Activated CD4-positive, alpha-beta T cell treated with anti-CD3 and anti-CD28 coated beads, Interleukin-10, Interleukin-2, amounts not matched to agents 100 ng/mL and 50 ng/mL, durations not matched to agents 16 hours and 8 hours (primary cell): ENCODE data around the gene TENT4A.
A peak's percentile ranks its signal among the peaks of the same experiment; 100 is the strongest.

ENCODE experiments used
- DNase-seq: peaks from one replicate; pipeline ENCODE4 v3.0.0-alpha.2; 2020

Gene TENT4A

DNA sequence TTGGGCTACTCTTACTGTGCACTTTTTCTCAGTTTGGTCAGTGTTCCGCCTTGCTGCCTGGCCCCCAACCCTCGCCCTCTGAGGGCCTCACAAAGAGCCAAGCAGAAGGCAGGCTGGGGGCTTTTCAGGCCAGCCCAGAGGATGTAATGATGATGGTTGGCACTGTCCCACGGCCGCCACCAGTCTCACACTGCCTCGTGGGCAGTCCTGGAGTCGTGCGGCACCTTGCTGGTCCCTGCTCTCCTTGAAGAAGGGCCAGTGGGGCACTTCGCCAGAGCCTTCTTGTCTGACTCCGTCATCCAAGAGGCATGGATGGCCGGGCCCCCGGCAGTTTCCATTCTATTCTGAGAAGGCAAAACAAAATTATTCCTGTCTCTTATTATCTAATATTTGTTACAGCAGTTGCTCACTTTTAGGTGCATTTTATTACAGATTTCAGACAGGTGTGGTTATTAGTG lies 21.0 kb downstream of the TENT4A start:
- DNase-seq, result no peak

DNA sequence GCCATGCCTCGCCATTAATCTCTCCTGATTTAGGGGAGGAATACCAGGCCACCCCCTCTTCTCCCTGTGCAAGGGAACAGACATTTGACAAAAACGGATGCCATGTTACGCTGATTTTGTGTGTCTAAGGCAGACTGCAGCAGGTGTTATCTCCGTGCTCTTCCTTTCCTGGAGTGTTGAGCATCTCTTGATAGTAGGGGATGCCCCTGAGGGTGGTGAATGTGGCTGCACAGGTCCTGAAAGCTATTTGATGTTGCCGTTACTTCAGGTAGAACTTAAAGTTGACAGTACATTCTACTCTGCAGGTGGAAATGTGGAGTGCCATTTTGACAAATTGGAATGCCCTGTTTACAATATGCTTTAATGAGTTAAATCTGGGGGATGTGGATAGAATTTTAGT lies 21.5 kb downstream of the TENT4A start:
- DNase-seq, result no peak

DNA sequence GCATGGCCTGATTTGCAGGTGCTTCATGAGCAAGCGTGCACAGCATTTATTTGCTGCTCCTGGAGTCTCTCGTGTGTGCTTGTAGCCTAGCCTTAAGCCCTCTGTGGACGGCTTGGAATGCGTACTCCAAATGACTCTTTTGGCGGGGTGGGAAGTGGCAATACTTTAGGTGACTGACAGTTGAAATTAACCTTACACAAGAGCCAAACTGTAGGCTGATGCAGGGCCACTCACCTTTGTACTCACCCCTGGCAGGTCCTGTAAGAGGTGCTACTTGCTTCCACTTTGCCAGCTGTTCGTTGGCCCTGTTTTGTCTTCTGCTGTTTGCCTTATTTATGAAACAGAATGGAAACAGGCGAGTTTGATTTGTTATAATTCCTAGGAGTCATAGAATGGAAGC lies 22.9 kb downstream of the TENT4A start:
- DNase-seq, result no peak

DNA sequence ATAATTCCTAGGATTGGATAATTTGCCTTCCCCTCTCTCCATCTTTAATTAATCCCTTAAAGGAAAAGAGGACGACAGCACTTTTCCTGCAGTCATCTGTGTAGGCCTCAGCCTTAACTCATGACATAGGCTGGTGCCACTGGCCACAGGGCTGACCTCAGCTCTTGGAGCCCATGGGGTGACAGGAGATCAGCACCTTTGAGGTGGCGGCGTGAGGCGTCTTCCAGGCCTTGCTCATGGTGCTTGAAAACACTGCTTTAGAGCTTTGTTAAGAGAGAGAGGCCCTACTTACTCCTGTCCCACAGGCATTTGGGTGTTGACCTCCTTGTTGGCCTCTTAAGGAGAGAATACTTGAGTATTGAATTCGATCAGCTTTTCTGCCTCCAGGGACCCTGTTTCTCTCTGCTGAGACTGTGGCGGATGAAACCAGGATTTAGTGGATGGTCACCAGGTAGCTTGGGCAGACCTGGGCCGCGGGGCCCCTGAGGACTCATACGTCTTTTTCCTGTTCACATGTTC lies 23.4 kb downstream of the TENT4A start:
- no peak for DNase-seq

DNA sequence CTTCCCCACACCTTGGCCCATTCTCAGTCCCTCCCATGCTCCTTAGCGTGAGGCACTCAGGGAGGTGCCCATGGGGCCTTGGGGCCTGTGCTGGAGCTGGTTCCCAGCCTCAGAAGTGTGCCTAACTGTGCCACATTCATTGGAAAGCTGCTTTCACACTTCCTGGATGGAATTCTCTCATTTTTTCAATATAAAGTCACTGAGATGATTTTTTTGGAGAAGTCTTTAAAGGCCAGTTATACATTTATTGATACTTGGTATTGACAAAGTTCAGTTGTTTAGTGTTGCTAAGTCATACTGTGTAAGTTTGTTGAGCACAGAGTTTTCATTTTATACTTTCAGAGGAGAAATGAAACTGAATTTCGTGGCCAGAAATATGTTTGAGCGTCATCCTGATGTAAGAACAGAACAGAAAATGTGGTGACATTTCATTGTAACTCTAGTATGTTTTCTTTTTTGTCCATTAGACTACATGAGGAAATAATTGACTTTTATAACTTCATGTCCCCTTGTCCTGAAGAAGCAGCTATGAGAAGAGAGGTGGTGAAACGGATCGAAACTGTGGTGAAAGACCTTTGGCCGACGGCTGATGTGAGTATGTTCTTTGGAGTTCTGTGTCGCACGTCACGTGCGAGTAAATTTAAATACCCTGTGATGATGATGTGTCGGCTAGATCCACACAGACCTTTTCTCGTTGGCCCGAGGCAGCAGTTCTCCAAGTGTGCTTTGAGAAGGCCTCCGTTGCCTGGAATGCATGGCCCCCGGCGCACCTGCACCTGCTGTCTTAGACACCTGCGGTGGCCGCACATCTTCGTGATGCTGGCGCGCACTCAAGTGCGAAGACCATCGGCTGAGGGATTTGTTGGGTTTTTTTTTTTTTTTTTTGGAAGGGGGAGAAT lies 24.1 kb downstream of the TENT4A start:
- peak; percentile 59 for DNase-seq

DNA sequence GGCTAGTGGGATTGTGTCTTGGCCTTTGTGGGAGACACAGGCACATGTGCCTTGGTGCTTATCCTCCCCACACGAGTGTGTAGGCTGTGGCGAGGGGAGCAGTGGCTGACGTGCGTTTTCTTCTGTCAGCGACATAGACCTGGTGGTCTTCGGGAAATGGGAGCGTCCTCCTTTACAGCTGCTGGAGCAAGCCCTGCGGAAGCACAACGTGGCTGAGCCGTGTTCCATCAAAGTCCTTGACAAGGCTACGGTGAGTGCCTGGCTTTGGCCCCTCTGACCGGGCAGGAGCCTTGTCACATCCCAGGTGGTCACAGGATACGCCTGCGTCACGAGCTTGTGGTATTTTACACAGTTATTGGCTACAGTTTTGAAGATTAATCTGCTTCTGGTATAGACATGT lies 26.4 kb downstream of the TENT4A start:
- DNase-seq, result no peak

DNA sequence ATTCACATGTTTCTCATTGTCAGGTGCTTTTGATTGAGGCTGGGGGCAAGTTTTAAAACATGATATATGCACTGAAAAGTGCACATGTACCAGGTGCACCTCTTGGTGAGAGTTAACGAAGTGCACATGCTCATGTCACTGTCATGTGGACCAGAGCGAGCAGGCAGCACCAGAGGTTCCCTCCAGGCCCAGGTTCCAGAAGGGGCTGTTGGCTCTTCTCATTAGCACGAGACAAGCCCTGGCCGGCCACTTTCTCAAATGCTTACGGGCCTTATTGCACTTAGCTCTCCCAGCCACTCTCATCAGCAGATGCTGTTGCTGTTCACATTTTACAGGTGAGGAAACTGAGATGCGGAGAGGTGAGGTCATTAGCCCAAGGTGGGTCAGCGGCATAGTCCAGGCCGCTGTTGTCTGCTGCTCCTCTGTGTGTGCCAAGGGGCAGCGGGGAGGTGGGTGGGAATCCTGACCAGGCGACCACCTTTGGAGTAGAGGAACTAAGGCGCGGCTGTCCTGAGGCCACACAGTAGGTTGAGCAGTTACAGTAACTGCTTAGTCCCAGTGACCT lies 27.4 kb downstream of the TENT4A start:
- DNase-seq, result no peak

DNA sequence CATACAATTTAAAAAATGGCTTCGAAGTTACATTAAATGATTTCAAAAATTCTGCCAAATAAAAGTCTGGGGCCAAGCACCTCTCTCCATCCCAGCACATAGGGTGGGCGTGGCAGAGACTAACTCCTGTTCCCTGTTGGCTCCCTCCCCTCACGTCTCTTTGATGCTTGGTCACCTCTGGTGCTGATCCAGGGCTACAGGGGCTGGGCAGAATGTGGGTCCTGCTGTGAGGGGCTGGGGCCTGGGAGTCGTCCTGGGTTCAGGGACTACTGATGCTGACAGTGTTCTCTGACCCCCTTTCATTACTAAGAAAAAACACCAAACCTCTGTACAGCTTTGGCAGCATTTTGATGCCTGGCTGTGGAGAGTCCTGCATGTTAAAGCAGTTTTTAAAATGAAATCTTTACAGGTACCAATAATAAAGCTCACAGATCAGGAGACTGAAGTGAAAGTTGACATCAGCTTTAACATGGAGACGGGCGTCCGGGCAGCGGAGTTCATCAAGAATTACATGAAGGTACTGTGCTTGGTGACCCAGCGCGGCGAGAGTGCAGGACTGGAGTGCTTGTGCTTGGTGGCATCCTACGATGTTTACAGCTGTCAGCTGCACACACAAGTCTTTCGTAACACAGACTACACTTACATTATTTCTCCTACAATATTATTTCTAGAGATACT lies 29.0 kb downstream of the TENT4A start:
- no peak for DNase-seq

DNA sequence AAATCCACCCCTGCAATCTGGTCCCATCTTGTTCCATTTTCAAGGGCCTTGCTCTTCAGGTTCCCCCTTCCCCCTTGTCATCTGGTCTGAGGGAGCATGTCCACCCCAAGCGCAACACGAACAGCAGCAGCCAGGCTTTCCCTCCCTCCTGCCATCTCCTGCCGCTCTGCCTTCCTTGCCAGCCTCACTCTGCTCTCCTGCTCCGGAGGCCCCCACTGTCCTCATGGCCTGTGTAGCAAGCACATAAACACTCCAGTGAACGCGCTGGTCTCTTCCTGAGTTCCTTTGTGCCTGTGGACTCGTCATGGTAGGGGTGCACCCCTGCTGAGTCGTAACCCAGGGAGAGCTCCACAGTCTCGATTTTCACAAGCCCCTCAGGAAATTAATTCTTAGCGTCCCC lies 29.9 kb downstream of the TENT4A start:
- no peak for DNase-seq

DNA sequence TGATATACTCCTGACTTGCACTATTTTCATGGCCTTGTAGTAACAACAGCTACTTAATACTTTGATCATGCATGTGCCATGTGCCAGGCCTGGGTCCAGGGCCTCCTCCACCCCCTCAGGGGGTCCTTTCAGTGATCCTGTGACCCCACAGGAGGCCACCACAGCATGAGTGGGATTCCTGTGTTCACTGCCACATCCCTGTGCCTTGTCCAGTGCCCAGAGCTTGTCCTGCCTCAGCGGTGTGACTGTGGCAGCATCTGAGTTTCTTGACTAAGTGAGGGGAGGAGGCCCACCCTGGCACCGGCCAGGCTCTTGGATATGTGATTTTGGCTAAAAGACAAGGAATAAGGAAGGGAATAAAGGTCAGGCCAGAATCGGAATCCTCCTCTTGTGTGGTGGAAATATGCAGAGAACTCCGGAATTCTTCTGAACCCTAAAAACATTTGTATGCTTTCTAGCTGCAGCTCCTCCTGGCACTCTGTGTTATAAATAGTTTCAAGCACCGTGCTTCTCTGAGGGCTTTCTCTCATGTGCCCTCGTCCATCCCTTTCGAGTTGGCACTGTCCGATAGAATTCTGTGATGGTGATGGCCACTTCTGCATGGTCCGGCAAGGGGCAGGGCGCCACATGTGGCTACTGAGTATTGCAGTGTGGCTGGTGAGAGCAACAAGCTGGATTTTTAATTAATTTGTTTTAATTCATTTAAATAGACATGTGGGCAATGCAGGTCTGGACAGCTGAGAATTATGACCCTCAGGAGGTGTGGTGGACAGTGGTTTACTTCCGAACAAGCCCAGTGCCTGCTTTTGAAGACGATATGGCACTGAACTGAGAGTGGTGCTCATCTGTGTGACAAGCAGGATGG lies 31.8 kb downstream of the TENT4A start:
- no peak for DNase-seq

DNA sequence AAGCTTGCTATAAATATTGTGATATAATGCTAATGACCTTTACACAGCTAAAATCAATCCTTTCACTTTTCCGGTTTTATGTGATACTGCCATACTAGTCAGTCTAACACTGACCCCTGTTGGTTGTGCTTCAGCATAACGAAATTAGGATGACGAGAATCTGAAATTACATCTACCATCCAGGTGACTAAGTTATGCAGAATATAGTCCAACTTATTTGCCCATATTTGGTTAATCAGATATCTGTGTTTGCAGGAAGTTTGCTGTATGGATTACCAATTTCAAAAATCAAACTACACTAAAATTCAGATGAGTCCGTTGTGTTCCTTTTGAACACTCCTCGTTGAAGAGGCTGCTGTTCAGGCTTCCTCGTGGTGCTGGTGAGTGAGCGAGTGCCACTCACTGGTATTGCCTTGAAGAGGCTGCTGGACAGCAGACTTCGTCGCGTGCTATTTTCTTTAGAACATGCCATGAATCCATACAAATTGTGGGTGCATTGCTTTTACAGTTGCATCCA lies 32.5 kb downstream of the TENT4A start:
- peak; percentile 52 for DNase-seq

DNA sequence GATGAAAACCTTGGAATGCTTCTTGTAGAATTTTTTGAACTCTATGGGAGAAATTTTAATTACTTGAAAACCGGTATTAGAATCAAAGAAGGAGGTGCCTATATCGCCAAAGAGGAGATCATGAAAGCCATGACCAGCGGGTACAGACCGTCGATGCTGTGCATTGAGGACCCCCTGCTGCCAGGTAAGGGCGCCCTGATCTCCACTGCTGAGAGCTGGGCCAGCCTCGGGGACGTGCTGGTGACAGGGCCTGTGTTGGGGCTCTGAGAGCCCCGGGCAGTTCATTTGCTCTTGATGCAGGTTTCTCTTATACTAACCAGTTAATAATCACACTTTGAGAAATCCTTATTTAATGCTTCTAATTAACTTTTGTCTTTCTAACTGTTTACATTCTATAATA lies 33.0 kb downstream of the TENT4A start:
- DNase-seq, result no peak

DNA sequence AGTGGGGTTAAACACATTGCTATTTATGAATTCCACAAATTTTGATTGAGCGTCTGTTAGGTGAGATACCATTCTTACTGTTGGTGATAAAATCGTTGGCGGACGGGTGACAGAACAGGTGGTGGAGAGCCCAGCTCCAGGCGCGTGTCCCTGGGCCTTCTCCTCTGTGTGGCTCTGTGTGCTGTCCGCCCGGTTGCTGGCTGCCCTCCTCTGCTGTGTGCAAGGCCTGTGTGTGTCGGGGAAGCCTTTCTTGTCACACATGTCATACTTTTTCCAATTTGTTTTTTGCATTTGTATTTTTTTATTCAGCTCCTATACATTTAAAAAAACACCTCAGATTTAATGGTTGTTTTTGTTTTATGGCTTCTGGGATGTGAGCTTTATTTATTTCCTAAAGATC lies 33.9 kb downstream of the TENT4A start:
- no peak for DNase-seq

DNA sequence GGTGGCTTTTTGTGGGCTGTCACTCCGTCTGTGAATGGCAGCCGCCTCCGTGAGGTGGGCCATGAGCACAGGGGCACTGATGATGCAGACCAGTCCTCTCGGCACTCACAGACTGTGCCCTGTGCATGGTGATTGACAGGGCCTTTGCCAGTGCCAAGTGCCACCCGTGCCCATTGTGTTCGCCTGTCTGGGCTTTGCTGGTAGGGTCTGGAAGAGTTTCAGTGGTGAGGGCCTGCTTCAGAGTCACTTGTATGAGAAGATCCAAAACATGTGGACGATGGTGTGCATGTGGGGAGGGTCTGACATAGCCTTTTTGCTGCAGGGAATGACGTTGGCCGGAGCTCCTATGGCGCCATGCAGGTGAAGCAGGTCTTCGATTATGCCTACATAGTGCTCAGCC lies 34.9 kb downstream of the TENT4A start:
- DNase-seq, result no peak

DNA sequence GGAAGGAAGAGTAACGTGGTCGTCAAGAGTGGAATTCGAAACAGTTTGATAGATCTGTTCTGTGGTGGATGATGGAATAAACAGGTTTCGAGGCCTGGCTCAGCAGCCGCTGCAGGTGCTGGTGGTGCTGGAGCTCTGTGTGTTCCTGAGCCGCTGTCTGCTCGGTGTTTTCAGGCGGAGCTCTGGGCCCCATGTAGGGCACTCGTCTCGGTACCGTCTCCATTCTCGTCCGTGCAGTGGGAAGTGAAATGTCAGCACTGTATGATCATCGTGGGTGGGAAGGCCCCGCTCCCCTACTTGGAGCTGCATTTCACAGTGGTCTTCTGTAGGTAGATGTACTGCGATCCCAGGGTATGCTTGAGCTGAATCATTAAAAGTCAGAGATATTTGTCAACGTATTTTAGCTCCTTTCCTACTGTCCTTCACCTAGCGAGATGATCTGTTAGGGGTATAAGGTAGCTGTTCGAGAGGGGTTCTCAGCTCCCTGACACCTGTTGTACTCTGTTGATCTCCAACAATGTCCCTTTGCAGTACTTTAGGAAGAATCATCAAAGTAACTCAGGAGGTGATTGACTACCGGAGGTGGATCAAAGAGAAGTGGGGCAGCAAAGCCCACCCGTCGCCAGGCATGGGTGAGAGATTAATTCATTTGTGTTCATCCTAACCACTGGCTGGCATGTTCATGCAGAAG lies 35.9 kb downstream of the TENT4A start:
- no peak for DNase-seq

DNA sequence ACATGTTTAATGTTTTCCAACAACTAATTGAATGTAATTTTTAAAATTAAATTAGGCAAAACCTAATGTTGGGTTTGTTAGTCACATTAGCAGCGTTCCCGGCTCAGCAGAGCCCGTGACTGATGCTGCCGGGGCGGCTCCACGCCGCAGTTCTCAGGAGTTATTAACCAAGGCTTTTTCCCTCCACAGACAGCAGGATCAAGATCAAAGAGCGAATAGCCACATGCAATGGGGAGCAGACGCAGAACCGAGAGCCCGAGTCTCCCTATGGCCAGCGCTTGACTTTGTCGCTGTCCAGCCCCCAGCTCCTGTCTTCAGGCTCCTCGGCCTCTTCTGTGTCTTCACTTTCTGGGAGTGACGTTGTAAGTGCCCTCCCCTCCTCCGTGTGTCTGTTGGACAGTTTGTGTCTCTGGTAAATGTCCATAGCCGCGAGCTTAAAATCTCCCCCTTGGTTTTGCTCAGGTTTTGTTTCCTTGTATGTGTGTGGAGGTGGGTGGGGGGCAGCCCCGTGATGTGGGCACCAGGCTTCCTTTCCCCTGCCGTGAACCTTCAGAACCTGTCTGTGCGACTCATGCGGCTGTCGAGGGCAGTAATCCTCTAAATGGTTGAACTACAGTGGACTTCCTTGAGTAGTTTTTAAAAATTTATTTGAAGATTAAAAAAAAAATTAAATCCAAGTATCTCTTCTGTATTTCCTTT lies 37.1 kb downstream of the TENT4A start:
- no peak for DNase-seq

DNA sequence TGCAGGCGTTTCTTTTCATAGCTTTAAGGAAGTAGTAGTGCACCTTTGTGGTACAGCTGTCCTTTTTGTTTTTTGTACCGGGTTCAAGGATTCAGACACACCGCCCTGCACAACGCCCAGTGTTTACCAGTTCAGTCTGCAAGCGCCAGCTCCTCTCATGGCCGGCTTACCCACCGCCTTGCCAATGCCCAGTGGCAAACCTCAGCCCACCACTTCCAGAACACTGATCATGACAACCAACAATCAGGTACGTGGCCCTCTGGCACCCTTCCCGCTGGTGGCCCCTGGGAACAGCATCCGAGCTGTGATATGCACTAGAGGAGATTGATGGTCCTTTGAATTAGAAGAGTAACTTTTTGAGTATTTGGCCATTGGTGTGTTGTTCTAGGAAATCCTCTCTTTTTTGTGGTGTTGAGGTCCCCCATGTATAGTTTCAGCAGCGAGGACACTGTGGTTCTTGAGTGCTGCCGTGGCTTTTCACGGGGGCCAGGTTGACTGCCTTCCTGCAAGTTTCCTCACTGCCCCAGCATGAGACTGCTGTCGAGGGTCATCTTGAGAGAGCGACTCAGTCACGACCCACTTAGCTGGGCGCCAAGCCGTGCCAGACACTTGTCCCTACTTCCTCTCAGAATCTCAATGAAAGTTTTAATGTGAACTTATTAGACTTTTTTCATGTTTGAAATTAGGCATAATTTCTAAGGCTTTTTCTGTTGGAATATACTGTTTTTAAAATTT lies 37.9 kb downstream of the TENT4A start:
- DNase-seq, result no peak

DNA sequence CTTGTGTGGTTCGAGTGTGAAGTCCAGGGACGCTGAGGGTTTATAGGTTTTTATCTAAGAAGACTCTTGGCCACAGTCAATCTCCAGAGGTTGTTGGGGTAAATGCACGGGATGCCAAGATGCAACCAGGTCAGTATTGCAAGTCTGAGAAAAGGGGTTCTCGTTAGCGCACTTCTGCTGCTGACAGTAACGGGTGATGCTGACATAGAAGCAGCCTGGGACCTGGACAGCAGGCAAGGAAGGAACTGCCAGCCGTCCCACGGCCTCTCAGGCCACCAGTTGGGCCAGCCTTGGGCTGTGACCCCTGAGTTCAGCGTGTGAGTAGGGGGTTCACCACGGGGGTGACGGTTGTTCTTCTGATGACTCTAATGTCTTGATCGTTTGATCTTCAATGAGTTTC lies 39.0 kb downstream of the TENT4A start:
- DNase-seq, result no peak

DNA sequence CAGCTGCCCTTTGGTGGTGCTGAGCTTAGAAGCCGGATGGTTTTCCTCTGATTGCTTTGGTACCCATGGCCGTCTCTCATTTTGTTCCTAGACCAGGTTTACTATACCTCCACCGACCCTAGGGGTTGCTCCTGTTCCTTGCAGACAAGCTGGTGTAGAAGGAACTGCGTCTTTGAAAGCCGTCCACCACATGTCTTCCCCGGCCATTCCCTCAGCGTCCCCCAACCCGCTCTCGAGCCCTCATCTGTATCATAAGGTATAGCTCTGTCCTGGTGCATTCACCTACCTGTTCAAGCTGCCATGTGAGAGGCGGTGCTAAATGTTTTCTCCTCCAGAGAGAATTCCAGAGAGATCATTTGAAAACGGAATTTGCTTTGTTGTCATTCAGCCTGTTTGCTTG lies 39.5 kb downstream of the TENT4A start:
- no peak for DNase-seq

DNA sequence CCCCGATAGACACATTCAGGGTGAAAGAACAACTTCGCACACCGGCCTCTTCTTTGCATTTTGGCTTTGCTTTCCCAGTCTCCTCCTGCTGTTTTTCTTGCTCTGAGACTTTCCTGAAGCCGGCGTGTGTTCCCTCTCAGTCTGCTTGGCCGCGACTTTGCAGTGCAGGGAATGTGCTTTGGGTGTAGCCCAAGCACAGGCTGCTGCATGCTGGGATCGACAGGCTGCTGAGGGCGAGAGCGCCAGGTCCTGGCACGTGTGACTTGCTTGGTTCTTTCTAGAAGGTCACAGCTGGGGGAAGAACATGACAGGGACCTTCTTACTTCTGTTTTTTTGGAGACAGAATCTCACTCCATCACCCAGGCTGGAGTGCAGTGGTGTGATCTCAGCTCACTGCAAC lies 40.6 kb downstream of the TENT4A start:
- no peak for DNase-seq

DNA sequence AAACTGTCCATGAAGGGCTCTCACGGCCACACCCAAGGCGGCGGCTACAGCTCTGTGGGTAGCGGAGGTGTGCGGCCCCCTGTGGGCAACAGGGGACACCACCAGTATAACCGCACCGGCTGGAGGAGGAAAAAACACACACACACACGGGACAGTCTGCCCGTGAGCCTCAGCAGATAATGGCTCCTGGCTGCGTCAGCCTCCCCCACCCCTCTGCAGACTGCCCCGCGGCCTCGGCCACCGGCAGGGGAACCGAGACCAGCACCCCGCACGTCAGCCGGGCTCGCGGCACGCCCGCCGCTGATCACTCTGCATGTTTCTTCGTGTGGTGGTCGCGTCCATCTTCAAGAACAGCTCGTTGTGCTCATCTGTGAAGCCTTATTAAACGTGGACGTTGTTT lies 41.5 kb downstream of the TENT4A start:
- no peak for DNase-seq
